GM20431 (cell line): Measurements from ENCODE around the gene ANP32A.

Experiments used
- in situ Hi-C: fragments of 300-500 bp; cut with MseI, MboI; formaldehyde crosslinking; loops from one replicate; pipeline ENCODE4 v1.15.0; 2020; ENCODE audit warnings: low sequenced_read_pairs; ENCODE audit not compliant: unreplicated experiment

ANP32A gene

DNA sequence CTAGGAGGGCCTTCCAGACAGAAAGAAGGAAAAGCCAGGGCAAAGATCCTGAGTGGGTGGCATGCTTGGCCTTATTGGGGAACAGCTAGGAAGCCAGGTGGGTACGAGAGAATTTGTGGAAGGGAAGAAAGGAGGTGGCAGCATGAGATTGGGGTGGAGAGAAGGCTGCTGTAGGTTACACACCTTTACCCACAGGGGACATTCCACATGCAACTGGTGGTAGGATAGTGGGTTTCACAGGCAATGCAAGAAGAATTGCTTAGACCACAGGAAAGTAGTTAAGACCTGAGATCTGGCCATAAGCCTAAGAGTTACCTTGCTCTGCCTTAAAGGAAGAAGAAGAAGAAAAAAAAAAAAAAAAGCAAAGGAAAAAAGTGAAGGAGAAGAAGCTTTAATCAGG lies 19.8 kb downstream of the ANP32A start:
- in situ Hi-C loops: no loop called here

DNA sequence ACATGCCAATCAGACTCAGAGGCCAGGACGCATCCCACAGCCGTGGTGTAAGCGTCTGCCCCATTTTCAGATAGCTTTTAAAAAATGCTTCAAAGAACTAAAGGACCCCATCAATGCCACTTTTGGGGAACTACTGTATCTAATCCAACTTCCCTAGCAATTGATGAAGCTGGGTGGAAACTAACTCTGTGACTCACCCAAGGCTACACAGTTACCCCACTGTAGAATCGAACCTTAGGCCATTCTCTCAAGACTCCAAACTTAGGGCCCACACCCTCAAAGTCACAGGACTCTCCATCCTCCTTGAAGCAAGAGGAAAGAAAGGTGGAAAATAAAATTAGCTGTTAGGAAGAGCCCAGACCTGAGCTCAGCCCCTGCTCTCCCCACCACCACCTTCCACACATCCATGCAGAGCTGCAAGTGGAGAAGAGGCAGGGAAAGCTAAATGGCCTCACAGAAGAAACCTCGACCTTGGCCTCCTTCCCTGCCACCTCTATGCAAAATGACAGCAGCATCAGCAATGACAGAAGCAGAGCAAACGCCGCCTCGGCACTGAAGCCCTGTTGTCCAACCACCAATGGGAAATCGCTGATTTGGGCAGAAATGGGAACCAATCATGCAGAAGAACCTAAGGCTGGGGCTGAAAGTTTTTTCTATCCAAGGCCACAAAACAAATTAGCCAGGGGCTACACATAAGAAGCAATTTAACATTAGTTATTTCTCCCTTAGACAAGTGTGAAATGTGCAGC lies 22.2 kb downstream of the ANP32A start:
- in situ Hi-C loops: no loop called here

DNA sequence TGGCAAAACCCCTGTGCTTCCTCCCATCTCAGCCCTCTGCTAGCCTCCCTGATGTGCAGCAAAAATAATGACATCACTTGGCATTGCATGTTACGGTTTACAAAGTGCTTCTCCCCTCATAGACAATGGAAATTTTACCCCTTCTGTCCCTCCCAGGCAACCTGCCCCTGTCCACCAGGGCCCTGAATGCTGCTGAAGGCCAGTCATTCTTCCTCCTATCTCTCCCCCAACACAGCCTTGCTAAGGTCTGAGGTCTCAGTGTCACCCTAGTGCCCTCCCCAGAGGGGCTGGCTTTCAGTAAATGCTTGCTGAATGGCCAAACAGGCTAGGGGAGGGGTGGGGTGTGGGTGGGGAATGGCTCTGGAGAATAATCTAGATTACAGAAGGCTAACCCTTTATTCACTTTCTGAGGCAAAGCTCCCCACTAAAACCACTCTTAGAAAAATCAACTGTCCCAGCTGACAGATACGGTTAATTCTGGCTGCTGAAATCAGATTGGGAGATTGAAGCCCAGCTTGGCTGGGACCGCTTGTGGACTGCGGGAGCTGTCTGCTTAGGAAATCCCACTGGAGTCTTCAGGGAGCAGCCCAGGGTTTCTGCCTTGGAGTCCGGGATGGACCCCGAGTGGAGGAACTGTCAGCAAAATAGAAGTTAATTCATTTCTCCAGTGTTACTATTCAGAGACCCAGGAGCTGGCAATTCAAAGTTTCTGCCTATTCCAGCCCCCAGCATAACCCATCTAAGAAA lies 22.9 kb downstream of the ANP32A start:
- in situ Hi-C loops: no loop called here

DNA sequence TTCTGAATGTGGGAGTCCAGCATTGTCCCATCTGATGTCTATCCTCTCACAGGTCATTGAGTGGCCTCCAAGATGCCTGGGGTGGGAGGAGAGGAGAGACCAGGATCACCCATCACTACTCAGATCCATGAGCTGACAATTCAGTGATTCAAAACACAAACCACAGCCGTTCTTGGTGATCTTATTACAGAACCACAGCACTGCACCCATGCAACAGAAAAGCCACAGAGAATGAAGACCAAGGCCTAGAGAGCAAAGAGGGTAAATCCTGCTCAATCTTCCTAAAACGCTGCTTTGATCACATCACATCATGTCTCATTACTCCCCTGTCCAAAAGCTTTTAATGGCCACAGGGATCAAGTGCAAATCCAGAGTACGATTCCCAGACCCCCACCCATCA lies 23.5 kb downstream of the ANP32A start:
- in situ Hi-C loops: no loop called here

DNA sequence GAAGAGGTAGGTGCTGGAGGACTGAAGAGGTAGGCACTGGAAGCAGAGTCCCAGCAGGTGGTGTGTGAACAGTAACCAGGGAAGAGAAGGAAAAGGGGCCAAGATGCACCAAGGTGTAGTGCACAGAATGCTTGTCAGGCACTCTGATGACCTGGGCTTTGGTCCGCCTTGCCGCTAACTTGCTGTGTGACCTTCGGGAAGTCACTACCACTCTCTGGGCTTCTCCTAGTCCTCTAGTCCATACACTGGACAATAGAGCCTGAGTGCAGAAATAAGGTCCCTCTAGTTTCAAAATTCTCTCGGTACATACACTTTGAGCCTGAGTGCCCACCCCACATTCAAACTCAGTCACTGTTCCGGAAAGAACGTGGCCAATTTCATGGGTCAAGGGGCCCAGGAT lies 24.1 kb downstream of the ANP32A start:
- in situ Hi-C loops: no loop called here

DNA sequence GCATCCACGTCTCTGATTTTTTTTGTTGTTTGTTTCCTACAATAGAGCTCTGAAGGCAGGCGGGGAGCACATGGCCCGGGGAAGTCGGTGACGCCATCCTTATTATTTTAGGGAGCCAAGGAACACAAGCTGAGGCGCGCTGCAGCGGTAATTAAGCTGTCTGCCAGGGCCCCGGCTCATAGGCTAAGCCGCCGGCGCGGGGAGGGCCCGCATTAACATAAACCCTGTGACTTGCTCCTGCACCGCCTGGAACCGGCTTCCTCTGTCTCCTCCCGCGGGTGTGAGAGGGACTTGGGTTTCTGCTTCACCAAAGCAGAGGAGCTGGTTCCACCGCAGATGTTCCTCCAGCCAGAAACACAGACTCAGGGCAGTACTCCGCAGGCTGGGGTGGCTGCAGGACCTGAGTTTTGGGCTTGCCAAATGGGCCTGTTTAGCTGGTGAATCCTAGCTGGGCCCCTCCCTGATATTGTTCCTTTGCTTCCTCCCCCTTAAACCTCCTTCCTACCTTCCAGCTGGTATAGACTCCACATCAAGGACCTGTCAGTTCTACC lies 25.3 kb downstream of the ANP32A start:
- in situ Hi-C loops: no loop called here

DNA sequence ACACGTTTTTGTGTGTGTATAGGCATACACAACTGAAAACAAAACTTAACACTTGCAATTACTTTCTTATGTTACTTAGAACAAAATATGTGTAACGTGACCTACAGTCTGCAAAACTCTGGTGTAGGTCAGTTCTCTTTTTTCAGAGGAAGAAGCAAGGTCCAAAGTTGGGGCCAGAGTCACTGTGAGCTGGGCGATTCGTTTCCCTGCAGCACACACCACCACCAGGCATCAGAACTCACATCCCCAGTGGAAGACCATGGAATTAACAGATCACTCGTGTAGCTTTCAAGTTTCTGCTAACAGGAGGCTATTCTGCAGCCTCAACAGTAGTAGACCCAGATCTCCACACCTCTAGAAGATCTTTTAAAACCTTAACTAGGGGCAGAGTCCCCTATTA lies 25.8 kb downstream of the ANP32A start:
- in situ Hi-C loops: no loop called here

DNA sequence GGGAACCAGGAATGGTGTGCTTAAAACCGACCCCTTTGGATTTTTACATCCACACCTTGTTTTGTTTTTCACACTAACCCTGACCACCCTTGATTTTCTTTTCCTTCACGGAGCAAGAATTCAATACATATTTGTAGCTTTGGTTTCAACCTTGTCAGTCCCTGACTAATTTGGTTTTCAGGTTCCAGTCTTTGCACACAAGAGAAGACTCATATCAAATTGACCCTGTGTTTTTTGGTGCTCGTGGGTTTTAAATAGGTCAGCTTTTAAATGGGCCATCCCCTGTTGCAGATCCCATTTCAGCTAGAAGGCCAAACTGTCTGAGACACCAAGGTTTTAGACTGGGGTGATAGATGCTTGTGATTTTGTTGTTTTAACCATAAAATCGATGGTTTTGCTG lies 26.4 kb downstream of the ANP32A start:
- in situ Hi-C loops: no loop called here

DNA sequence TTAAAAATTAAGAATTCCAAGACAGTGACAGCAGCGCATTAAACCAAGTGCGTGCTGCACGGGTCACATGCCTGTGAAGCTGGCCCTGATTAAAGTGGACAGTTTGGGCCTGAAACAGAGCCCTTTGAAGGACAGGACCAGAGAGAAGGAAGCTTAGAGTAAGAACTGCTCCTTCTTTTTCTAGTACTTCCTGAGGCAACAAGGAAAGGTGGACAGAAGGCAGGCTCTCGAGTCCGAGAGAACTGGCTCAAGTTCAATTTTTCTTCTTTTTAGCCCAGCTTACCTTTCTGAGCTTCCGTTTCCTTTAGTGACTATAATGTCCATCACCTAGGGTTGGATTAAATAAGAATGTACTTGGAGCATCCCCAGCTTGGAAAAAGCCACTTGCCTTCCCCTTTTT lies 26.9 kb downstream of the ANP32A start:
- in situ Hi-C loops: no loop called here

DNA sequence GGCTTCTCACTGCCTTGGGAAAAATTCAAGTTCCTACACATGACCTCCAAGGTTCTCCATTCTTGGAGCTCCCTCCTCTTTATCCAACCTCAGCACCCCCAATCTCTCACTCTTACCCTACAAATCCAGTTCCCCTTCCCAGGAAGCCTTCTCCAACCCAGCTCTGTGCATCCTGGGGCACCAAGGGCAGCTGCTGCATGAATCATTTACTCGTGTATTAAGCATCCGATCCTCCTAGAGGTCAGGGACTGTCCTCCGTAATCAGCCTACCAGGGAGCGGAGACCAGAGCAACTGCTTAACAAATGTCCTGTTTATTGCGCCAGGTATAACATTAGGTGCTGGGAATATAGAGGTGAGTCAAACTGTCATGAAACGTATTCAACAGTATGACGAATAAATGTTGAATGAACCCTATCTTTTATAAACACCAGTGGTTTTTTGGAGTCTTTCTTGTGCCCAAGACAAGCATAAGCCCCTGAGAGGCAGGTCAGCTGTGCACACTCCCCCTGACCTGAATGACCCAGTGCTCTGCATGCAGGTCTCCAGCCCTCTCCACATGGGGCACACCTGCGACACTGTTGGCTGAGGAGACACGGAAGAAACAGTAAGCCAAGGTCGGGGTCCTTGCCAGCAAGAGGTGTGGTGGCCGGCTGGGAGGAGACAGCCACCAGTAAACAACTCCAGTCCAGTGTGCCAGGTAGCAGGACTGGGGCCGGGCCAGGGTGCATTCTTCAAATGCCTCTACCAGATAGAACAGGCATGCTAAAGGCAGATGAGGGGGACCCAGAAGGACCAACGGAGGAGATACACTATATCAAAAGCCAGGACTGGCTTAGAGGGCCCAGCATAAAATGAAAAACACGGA lies 27.6 kb downstream of the ANP32A start:
- in situ Hi-C loops: no loop called here

DNA sequence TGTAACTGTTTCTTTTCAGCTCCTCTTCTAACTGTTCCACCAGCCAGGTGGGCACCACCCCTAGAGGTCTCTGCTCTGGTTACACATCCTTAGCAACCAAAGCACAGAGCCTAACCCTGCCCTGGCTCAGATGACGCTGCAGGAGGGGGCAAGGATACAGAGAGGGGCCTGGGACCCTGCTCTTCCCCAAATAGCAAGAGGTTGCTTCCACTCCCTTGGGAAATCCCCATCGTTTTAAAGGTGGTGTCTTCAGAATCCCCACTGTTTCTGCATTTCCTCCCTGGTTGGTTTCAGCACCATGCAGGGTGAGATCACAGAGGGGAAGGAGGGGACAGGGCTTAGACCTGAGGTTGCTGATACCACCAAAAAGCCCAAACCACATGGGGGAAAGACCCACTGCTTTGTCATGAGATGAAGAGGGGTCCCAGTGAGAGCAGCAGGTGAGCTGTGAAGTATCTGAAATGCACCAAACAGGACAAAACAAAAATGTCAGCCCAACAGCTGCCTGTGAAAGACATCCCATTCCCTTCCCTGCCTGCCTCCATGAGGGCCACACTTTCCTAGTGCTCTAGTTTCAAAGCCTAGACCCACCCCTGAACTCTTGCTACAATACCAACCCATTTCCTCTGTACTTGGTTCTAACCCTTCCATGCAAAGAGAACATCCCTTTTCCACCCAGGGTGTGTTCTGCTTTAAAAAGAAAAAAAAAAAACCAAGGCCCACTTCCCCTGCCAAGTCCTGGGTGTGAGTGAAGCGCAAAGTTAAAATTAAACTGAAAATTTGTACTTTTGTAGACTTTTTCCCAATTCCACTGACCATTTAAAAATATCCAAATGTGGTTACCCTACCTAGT lies 29.0 kb downstream of the ANP32A start:
- in situ Hi-C loops: no loop called here

DNA sequence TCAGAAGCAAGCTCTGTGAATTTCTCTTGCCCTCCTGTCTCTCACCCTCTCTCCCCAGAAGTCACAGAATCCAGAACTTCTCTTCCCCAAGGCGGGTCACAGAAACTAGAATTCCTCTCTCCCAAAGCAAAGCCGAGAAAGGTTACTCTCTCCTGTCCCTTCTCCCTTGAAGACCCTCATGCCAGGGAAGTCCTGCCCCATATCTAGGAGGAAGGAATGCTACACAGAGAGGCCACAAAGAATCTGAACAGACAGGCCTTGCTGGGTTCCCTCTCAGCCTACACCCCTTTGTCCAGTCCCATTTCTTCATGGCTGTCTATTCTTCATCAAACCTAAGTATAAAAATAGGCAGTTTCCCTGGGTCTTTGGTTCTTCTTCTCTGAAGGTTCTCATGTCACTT lies 29.8 kb downstream of the ANP32A start:
- in situ Hi-C loops: no loop called here

DNA sequence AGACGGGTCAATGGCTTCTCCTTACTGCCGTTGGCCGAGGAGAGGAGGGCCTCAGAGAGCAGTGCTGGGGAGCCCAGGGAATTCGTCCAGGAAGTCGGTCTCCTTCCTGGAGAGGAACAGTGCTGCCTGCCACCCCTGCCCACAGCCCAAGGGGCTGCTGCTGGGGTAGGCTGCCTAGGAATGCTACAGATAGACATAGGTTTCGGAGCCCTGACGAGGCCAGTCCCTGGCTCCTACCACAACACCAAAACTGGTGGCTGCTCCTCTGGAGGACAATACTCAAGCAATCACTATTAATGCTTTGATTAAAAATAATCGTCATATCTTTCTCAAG lies 30.5 kb downstream of the ANP32A start:
- in situ Hi-C loops: no loop called here

DNA sequence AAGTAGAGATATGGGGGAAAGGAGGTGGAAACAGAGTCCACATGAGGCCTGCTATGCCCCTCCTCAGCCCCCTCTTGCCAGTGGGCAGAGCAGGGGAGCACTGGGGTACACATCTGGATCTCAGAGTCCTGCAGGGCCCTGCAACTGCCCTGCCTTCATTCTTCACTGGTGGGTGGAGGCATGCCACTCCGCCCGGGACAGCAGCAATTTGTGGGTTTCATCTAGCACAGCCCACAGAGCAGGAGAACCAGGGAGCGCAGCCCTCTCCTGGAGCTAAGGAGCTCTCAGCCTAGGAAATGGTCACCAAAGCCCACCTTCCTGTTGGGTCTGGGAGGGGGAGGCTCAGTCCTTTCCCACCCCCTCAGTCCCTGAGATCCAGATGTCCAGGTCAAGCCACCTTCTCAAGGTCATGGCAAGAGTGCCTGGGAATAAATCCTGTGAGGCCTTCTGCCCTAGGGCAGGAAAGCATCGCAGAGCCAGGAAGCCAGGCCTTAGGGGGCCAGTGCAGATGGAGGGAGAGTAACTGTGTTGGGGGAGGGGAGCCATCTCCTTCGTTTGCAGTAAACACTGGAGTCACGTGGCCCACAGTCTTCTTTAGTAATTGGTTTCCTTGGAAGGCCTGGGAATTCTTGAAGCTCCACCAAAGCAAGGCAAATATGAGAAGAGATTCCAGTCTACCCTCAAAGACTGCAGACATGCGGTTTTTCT lies 31.0 kb downstream of the ANP32A start:
- in situ Hi-C loops: no loop called here

DNA sequence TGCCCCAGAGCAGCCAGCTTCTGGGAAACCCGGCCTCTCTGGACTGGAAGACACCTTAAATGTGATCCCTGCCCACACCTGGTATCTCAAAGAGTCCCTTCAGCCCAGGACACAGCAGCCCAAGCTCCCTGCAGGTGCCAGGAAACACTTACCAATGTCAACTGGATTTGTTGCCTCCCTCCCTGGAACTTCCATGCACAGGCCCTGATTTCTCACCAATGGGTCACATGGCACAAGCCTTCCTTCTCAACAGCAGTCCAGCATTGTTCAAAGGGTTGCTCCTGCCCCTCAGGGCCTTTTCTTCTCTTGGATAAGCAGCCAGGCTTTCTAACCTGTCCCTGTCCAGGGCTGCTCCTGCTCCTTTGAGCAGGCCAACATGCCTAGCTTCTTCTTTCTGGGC lies 31.6 kb downstream of the ANP32A start:
- in situ Hi-C loops: no loop called here

DNA sequence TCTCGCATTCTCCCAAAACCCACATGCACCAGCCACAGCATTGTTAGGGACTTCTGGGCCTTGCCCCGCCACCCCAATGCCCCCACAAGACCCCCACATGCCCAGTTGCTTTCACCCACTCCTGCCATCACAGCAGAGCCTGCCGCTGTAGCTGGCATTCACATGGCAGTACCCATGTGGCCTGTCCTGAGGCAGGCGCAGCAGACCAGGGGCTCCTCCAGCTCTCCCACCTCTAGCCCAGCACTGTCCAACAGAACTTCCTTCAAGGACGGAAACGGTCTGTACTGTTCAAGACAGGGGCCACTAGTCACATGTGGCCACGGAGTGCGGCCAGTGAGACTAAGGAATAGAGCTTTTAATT lies 32.5 kb downstream of the ANP32A start:
- in situ Hi-C loops: no loop called here

DNA sequence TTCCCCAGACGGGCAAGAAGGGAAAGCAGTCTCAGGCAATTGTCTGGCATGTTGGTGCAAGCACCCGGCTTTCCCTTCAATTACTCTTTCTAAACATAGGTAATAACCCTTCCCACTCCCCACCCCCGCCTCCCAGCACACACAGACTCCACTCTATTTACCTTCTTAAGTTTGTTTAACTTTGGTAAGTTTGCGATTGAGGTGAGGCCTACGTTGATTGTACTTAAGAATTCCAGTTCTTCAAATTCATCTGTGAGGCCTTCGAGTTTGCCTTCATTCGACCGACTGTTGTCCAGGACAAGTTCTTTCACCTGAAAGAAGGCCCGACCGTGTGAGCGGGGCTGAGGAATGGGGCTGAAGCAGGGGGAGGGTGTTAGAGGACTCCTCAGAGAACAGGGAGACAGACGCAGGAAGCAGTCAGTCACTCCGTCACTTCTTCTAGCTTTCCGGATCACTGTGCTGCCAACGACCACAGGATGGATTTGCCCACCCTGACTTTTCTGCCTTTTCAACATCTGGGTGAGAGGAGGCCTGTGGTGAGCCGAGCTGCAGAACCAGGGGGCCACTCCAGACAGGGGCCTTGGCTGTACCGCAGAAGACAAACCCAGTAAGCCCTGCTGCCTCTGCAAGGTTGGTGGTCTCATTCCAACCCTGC lies 33.0 kb downstream of the ANP32A start:
- in situ Hi-C loops: no loop called here

DNA sequence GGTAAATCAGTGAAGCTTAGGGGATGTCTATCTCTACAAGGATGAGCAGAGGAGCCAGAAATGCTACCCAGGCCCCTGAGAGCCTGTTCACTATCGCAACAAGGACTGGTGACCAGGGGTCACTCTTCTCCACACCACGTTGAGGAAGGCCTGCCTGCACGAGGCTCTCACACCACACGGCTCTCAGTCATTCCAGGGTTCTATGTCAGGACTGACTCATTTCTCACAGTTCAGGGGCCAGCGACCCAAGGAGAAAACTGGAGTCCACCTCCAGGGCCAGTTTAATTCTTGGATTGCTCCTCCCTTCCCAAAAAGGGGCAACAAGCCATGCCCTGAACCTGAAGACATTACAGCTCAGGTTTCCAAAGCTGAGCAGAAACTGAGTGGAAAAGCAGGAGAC lies 33.9 kb downstream of the ANP32A start:
- in situ Hi-C loops: no loop called here

DNA sequence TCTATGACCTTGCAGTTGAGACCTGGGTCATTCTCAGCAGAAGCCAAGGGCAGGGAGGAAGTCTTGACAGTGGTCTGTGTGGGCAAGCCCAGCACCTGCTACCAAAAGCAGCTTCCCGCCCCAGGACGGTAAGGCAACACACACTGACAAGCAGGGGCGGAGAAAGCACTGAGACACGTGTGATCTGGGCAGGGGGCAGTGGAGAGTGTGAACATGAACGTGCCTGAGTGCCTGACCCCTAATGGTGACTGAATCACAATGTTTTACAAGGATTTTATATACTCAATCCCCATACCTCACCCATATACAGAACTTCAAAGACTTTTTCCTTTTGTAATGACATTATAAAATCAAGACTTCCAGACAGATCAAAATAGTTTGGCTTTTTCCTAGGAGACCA lies 35.2 kb downstream of the ANP32A start:
- in situ Hi-C loops: no loop called here
